NOMO-1 treated with dmso at 0.1 percent for 144 hours (cell line): ENCODE results near the gene ADGB.
A peak's percentile ranks its signal among the peaks of the same experiment; 100 is the strongest.

Experiments used
- DNase-seq: peaks from one replicate; lab custom pipeline; 2025; ENCODE audit not compliant: unreplicated experiment; lab: John Stamatoyannopoulos, UW

The ADGB gene

GRCh38 chr6:146628350-146628749, 29.6 kb downstream of the ADGB start:
- DNase-seq: no peak

GRCh38 chr6:146634022-146634421, 35.2 kb downstream of the ADGB start:
- no peak for DNase-seq

GRCh38 chr6:146635165-146635564, 36.4 kb downstream of the ADGB start:
- DNase-seq: no peak

GRCh38 chr6:146636481-146636880, 37.7 kb downstream of the ADGB start:
- no peak for DNase-seq

DNA sequence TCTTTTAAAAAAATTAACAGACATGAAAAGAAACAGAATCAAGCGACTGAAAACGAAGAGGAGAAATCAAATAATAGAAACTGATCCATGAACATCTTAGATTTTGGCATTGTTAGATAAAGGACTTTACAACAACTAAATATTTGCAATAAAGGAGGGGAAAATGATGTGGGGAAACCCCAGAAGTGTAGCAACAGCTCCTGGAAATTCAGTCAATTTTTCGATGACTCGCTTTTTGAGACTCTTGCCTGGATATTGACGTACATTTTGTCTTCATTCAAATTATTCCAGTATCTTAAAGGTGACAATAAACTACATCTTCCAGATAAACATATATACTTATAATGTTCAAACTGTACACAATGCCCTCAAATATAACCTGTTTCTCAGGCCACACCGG, 44.1 kb downstream of the ADGB start:
- DNase-seq: no peak

DNA sequence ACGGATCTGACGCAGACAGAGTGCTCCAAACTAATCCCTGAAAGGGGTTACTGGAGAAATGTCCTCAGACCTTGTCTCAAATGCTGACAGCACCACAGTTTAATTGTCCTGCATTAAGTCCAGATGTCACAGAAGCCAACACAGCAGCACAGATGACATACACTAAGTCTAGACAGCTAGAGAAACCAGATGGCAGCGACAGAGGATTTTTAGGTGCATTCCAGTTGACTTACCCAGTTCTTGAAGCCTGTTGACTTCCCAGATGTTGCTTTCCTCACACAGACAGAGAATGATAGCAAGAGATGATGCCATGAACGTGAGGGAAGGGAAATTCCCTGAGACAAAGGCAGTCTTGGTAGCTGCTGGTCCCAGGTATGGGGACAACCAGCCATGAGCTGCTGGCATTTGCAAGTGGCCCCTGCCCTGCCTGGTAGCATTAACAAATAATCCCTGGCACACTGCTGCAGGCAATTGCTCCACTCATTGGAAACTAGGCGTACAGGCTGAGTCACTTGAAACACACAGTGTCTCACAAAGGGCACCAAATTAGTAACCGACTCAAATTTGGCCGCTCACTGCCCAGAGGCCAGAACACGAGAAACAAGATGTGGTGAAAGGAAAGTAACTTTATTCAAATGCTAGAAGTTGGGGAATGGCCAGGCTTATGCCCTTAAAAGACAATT, 52.2 kb downstream of the ADGB start:
- DNase-seq: no peak

DNA sequence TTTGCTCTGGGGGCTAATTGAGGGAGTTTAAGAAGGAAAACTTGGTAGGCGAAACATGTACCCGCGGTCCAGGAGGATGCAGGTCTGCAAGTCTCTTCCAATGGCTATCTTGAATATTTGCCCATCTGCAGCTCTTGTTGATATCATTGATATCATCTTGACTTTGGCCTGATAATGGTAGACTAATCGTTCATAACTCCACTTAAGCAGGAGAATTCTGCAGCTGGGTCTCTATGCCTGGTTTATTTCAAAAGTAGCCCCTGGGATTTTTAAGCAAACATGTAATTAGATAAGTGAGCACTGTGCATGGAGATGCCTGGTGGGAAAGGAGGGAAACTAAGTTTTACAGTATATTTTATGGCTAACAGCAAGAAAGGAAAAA, 52.7 kb downstream of the ADGB start:
- no peak for DNase-seq

DNA sequence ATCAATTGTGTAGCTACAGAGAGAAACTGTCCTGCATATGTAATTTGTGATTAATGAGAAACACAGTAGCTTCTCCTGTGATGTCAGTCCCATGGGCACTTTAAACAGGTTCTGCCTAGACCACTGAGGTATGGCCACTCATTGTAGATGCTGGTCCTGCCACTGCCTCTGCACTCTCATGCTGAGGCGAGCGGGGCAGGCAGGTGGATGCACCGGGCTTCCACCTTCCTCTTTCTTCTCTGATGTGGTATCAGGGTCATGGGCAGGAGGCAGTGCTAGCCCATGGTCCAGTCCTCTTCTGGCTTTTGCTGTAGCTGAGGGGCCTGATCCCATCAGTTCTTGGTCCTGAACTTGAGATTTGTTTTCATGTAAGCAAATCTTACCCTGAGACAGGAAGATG, 58.7 kb downstream of the ADGB start:
- no peak for DNase-seq

DNA sequence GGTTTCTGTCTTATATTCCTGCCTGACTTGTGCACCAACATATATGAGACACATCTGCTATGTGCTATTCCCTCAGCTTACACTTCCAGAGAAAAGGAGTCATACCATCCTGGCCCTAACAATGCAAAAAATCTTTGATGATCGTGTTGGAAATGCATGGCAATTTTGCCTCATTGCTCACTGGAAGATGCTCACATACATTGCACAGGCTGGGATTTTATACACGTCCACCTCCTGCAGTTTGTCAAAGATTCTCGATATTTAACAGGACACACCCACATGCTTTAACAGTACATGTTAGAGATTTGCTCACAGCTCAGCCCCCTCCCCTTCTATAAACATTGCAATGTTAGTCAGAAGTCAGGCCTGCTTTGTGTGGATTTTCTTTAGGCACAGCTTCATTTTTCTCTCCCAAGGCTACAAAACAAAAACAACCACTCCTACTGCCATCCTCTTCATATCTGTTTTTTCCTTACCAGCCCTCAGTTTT, 66.1 kb downstream of the ADGB start:
- no peak for DNase-seq

- DNase-seq: no peak
Observed at GRCh38 chr6:146666909-146667308, 68.1 kb downstream of the ADGB start.

- no peak for DNase-seq
Observed at GRCh38 chr6:146670161-146670560, 71.4 kb downstream of the ADGB start.

DNA sequence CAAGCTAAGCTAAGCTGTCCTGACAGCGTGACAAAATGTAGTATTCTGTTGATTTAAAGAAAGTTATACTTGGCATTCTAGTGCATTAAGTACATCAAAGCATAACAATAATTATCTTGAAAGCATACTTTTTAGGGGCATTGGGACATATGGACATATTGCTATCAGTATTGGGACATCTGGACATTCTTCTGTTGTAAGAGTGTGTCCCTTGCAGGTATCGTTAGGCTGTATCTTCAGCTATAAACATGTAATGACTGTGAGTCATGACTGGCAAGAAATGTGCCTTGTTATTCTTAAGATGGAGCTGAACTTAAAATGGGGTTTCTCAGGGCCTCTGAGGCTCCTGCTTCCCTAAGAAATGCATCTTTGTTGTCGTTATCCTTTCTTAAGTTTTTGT, 74.3 kb downstream of the ADGB start:
- no peak for DNase-seq

- DNase-seq: no peak
Observed at GRCh38 chr6:146679386-146679785, 80.6 kb downstream of the ADGB start.

DNA sequence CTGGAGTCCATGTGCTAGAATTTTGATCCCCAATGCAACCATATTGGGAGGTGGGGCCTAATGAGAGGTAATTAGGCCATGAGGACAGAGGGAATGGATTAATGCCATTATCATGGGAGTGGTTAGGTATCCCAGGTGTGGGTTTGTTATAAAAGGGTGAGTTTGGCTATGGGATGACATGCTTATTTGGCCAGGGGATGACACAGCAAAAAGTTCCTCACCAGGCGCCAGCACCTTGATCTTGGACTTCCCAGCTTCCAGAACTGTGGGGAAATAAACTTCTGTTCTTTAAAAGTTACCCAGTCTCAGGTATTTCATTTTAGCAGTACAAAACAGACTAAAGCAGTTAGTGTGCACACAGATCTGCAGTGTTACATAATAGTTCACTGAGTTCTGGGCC, 84.1 kb downstream of the ADGB start:
- DNase-seq: no peak

DNA sequence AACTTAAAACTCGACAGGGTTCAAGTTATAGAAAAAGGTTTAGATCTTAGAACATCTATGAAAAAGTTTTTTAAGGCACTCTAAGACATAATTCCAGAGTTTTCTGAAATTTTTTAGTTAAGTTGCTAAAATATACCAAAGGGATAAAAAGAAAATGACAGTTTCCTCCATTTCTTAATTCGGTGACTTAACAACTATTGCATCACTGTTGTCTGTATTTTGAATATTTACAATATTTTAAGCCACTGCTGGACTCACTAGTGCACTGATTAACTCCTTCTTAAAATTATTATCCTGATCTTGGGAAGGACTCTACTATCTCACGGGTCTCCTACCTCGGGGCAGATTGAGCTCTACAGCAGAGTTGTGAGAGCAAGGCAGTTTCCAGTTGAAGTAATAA, 91.0 kb downstream of the ADGB start:
- no peak for DNase-seq

DNA sequence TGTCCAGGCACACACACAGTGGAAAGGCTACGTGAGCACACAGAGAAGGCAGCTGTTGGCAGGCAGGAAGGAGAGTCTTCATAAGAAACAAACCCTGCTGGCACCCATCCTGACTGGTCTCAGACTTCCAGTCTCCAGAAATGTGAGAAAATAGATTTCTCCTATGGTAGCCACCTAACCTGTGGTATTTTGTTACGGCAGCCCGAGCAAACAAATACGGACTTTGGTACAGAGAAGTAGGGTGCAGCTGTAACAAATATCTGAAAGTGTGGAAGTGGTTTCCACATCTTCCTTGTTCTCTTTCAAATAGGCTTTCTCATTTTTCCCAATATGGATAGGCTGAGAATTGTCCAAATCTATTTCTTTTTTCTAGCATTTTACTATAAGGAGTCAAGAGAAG, 94.6 kb downstream of the ADGB start:
- no peak for DNase-seq

DNA sequence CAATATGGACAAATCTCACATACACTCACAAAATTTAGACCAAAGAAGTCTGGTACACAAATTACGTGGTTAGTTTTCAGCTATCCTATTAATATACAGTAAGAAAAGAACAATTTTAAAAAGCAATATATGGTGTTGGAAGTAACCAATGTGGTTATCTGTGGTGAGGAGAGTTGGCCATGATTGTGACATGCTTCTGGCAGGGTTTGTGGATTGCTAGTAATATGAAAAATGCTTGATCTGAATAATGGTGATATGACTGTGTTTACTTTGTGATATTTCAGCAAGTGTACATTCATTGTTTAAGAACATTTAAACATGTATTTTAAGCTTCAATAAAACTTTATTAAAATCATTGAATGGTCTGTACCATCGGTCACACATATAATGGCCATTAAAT, 99.1 kb downstream of the ADGB start:
- DNase-seq: no peak

DNA sequence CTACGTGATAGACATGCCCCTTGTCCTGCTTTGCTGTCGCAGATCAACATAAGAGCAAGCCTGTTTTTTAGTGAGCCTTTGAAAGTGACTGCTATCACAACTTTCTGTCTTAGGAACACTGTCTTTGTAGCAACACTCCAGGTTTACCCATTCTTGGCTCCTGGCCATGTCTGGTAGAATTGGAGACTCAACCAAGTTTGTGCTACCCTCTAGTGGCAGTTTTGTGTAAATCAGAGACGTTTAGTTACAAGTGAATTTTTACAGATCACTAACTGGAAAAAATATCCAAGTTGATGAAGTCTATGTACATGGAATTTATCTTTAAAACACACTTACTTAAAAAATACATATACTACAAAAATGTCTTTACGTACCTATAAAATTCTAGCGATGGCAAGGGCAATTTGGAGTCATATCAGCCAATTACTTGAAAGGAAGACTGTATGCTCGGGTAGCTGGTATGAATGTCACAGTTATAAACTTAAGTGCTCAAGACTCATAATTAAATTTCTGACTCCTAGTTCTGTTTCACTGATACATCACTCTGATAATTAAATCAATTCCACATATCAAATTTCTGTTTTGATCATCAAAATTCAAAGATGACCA, 101.4 kb downstream of the ADGB start:
- peak; percentile 41 for DNase-seq

DNA sequence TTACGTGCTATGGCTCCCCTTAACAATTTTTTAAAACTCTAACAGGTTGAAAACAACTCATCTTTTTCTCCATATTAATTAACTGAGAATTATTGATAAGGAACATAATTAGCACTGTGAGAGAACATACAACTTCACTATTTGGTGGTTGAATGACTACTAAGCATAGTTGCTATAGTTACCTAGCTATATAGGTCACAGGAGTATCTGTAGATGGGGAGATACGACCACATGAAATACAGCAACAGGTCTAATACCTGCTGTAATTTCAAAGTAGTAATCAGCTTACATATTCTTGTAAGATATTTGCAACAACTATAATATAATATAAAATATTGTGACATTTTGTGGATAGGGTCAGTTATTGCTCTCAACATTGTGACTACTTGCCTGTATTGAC, 102.9 kb downstream of the ADGB start:
- no peak for DNase-seq

- DNase-seq: no peak
Observed at GRCh38 chr6:146709036-146709622, 110.4 kb downstream of the ADGB start.

DNA sequence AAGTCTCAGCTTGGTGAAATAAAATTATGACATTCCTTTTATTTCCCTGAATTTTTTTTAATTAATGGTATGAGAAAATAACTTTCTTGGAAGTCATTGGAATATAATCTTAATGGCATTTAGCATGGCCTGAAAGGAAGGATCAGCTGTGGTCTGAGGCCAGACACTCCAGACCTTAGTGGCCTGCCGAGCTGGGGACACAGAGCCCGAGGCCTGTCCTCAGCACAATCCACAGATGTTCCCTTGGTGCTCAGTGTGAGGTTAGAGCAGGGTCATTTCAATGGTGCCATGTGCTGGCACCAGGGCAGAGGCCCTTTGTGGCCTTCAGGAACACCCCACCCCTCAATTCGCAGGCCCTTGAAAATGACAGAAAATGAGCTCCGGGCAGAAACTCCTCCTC, 120.6 kb downstream of the ADGB start:
- DNase-seq: no peak

DNA sequence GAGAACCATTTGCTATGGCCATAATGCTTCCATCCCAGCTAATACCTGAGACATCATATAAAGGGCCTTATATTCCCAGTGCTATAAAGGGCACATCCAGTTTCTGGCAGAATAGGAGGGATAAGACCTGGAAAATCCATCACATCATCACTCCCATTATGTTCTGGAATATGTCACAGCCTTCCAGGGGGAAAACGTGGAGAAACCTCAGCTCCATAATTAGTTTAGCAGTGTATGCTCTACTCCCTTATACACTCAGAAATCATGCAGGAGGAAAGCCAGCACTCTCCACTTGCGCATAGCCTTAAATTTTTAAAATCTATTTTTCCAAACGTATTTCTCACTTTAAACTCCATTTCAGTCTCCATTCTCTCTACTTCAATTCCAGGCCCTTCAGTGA, 140.9 kb downstream of the ADGB start:
- DNase-seq: no peak

- DNase-seq: no peak
Observed at GRCh38 chr6:146741609-146742008, 142.8 kb downstream of the ADGB start.
